ENCODE measurements around the gene INTS7.
"Not testable (repeated sequence)": the region's sequence is repeated elsewhere in the genome, so short reads cannot be mapped to it uniquely, and the experiment has no call there.

INTS7 gene

GRCh38 chr1:211932231-211932932, 103.0 kb downstream of the INTS7 start:
- DNase-seq: no peak

- no peak for DNase-seq
Measured at GRCh38 chr1:211929683-211930082, 105.7 kb downstream of the INTS7 start.

GRCh38 chr1:211928993-211929637, 106.2 kb downstream of the INTS7 start:
- DNase-seq: peak; percentile 87

- DNase-seq: no peak
Measured at GRCh38 chr1:211928290-211928801, 107.0 kb downstream of the INTS7 start.

- peak; percentile 66 for DNase-seq
Measured at GRCh38 chr1:211925016-211925415, 110.3 kb downstream of the INTS7 start.

- no peak for DNase-seq
Measured at GRCh38 chr1:211924256-211924655, 111.1 kb downstream of the INTS7 start.

GRCh38 chr1:211923095-211923494, 112.3 kb downstream of the INTS7 start:
- DNase-seq: no peak

GRCh38 chr1:211921579-211922095, 113.7 kb downstream of the INTS7 start:
- DNase-seq: no peak

GRCh38 chr1:211920602-211921226, 114.6 kb downstream of the INTS7 start:
- DNase-seq: no peak

GRCh38 chr1:211920141-211920572, 115.2 kb downstream of the INTS7 start:
- no peak for DNase-seq

GRCh38 chr1:211918843-211919414, 116.4 kb downstream of the INTS7 start:
- DNase-seq: no peak

GRCh38 chr1:211916458-211916857, 118.9 kb downstream of the INTS7 start:
- DNase-seq: not testable (repeated sequence)

GRCh38 chr1:211915924-211916323, 119.4 kb downstream of the INTS7 start:
- no peak for DNase-seq

GRCh38 chr1:211912844-211913432, 122.4 kb downstream of the INTS7 start:
- no peak for DNase-seq

- no peak for DNase-seq
Measured at GRCh38 chr1:211912038-211912437, 123.3 kb downstream of the INTS7 start.

GRCh38 chr1:211910913-211911485, 124.4 kb downstream of the INTS7 start:
- DNase-seq: no peak

- no peak for DNase-seq
Measured at GRCh38 chr1:211910113-211910884, 125.1 kb downstream of the INTS7 start.

- DNase-seq: no peak
Measured at GRCh38 chr1:211909395-211909794, 126.0 kb downstream of the INTS7 start.

- no peak for DNase-seq
Measured at GRCh38 chr1:211908951-211909350, 126.4 kb downstream of the INTS7 start.

- no peak for DNase-seq
Measured at GRCh38 chr1:211908453-211908852, 126.9 kb downstream of the INTS7 start.

GRCh38 chr1:211903490-211904245, 131.7 kb downstream of the INTS7 start:
- DNase-seq: no peak

All from NCI-H1417 treated with DMSO at 0.1 percent for 48 hours (cell line).